Keratinocyte (primary cell): ENCODE data around the gene FOXR1. TPM values are rescaled to one million over a fixed set of nuclear protein-coding genes. Genes with fewer than 3 reads are reported as not detected.

ENCODE experiments used
- DNase-seq: peaks from one replicate; pipeline ENCODE4 v3.0.0-alpha.2; 2011; ENCODE audit warnings: low read depth, missing footprints, low spot score
- FAIRE-seq: peaks from 2 replicates; lab custom pipeline; 2011; peaks lifted over from hg19 to GRCh38; lab: Jason Lieb, UNC
- H2AFZ ChIP-seq: 2 replicates; pipeline ENCODE4 v1.6.0; 2012; ENCODE audit warnings: low read length, control low read depth, inconsistent platforms; ENCODE audit not compliant: control insufficient read depth
- H3K27ac ChIP-seq: 2 replicates; pipeline ENCODE4 v1.5.1; 2011; ENCODE audit warnings: low read length; ENCODE audit not compliant: control insufficient read depth, insufficient read depth
- H3K27me3 ChIP-seq: 3 replicates; pipeline ENCODE4 v1.6.0; 2011; ENCODE audit warnings: low read length; ENCODE audit not compliant: control insufficient read depth, insufficient read depth; ENCODE audit errors: extremely low read depth
- H3K36me3 ChIP-seq, 2 experiments: 2 replicates in 1 of 2; 3 replicates in 1 of 2; pipeline ENCODE4 v1.5.1; 2011; ENCODE audit warnings: low read length in 2 of 2, mild to moderate bottlenecking in 1 of 2; ENCODE audit not compliant: control insufficient read depth in 2 of 2, insufficient read depth in 2 of 2; ENCODE audit errors: extremely low read depth in 1 of 2
- H3K4me1 ChIP-seq: 3 replicates; pipeline ENCODE4 v1.5.1; 2011; ENCODE audit warnings: low read length; ENCODE audit not compliant: control insufficient read depth, insufficient read depth; ENCODE audit errors: extremely low read depth
- H3K4me2 ChIP-seq: 3 replicates; pipeline ENCODE4 v1.6.0; 2011; ENCODE audit warnings: low read depth, low read length; ENCODE audit not compliant: control insufficient read depth, insufficient read depth; ENCODE audit errors: extremely low read depth
- H3K4me3 ChIP-seq, 3 experiments: fragments of 200-600 bp in 1 of 3; sonication (generic) in 1 of 3; 2 replicates in 2 of 3; 3 replicates in 1 of 3; pipeline ENCODE4 v1.5.1; 2011 to 2016; ENCODE audit warnings: low read length in 3 of 3, mild to moderate bottlenecking in 3 of 3, control low read depth in 2 of 3, inconsistent platforms in 1 of 3, low read depth in 1 of 3, mixed read lengths in 1 of 3, mixed run types in 1 of 3, moderate library complexity in 1 of 3; ENCODE audit not compliant: control insufficient read depth in 2 of 3, insufficient read depth in 2 of 3; ENCODE audit errors: extremely low read depth in 1 of 3
- H3K79me2 ChIP-seq: 2 replicates; pipeline ENCODE4 v1.6.0; 2012; ENCODE audit warnings: low read length; ENCODE audit not compliant: control insufficient read depth, insufficient read depth
- H3K9ac ChIP-seq: 3 replicates; pipeline ENCODE4 v1.6.0; 2011; ENCODE audit warnings: low read length; ENCODE audit not compliant: control insufficient read depth, insufficient read depth; ENCODE audit errors: extremely low read depth
- H3K9me1 ChIP-seq: 3 replicates; pipeline ENCODE4 v1.6.0; 2011; ENCODE audit warnings: low read length; ENCODE audit not compliant: control insufficient read depth, insufficient read depth; ENCODE audit errors: extremely low read depth
- H3K9me3 ChIP-seq: 2 replicates; pipeline ENCODE4 v1.5.1; 2012; ENCODE audit warnings: low read depth, low read length; ENCODE audit not compliant: control insufficient read depth
- H4K20me1 ChIP-seq: 3 replicates; pipeline ENCODE4 v1.6.0; 2011; ENCODE audit warnings: low read length; ENCODE audit not compliant: control insufficient read depth, insufficient read depth; ENCODE audit errors: extremely low read depth
- CTCF ChIP-seq, 3 experiments: IDR thresholded peaks in 1 of 3; conservative IDR thresholded peaks in 1 of 3; optimal IDR thresholded peaks in 1 of 3; 2 replicates in 2 of 3; 3 replicates in 1 of 3; pipeline versions ENCODE3 to v1.5.1; 2011; ENCODE audit warnings: low read length in 3 of 3, mild to moderate bottlenecking in 3 of 3, moderate library complexity in 2 of 3, control low read depth in 1 of 3, inconsistent platforms in 1 of 3; ENCODE audit not compliant: insufficient read depth in 2 of 3; ENCODE audit errors: extremely low read depth in 1 of 3
- EZH2 ChIP-seq: IDR thresholded peaks from one replicate; pipeline ENCODE4 v1.6.1; 2012; ENCODE audit warnings: inconsistent platforms, mild to moderate bottlenecking, low read length, moderate library complexity
- dilution Hi-C: fragments of 300-500 bp; cut with MboI; formaldehyde crosslinking; loops from one replicate; pipeline ENCODE4 v1.7.0; 2020; ENCODE audit warnings: low sequenced_read_pairs; ENCODE audit not compliant: extremely low pct_ligation_motif_present
- polyA plus RNA-seq, 5 experiments: library from polyadenylated mRNA; depleted of rRNA in 3 of 5; stranded (reverse) in 3 of 5; stranded (forward) in 1 of 5; unstranded in 1 of 5; fragments of >200 nt; gene quantifications; 1 replicate in 1 of 5; 2 replicates in 3 of 5; 3 replicates in 1 of 5; pipeline versions ENCODE4 v1.2.1 to v1.2.3, GENCODE V29; 2011 to 2012; ENCODE audit warnings: missing spikeins in 2 of 5, low read depth in 1 of 5, low replicate concordance in 1 of 5

Gene FOXR1
- polyA plus RNA-seq, 1 donor (not counting 4 experiments of a cell fraction or from before 2014, with no cell fraction given), result not detected

DNA sequence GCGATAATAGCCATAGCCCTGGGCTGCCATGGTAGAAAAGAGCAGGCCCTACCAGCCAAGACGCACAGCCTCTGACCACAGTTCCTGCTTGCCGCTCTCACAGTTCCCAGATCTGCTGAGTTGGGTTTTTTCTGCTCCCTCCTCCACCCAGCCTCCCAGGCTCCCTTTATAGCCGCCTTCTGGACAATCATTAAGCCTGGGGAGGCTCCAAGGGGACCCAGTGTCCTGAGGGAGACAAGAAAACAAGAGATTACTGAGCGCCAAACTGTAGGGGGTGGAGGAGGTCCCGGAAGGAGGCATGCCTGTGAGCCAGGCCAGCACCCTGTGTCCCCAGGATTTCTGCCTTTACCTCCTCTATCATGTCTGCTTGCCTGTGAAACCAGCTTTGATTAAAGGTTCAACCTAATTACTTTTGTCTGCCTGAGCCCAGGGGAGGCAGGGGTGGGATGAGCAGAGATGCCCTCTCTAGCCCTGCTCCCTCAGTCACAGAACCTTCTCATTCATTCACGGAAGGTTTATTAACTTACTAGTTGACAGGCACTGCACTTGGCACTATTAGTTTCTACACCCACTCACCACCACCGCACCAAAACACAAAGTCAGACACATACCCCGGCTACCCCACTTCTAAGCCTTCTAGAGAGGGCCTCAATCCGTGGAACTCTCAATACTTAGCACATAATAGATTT lies 57.9 kb downstream of the FOXR1 start:
- DNase-seq (no peak), FAIRE-seq (no peak)
- Histone ChIP-seq H3K27me3 (no peaks in the 10 kb centered on the region), H4K20me1 (no peaks in the 10 kb centered on the region), H3K27ac (peak overlapping the region; percentile 78), H3K4me1 (peaks cover 14% of the 10 kb centered on the region), H3K79me2 (peaks cover 9% of the 10 kb centered on the region), H3K9me3 (no peaks in the 10 kb centered on the region), H3K36me3 (peaks cover 18 to 25% of the 10 kb centered on the region in 2 experiments), H3K4me2 (peak overlapping the region; percentile 95), H3K9me1 (no peaks in the 10 kb centered on the region), H3K9ac (peak overlapping the region; percentile 86), H2AFZ (peak overlapping the region; percentile 66), H3K4me3 (peak overlapping the region; percentile 54 to 86 (median 84))
- TF ChIP-seq CTCF (optimal IDR thresholded peaks at IDR 0.05 in 1 of 3, IDR thresholded peaks at IDR 0.05 in 1 of 3, conservative IDR thresholded peaks at IDR 0.05 in 1 of 3; ENCODE audit: extremely low read depth in 1 of 3, insufficient read depth in 2 of 3, low read length in 3 of 3) (no peak), EZH2 (no peak)
- dilution Hi-C loops, result no loop called here

DNA sequence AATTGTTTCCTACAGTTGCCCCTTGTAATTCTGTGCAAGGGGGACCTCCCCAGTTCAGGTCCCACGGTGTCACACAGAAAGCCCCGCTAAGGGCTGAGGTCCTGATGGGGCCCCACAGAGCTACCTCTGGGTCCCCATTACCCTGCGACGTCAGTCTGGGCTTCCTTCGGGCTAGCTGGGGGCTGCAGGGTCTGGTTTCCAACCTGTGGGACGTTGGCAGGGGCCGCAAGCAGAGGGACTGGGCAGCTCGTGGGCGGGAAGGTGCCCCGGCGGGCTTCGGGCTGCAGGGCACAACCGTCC lies 58.4 kb downstream of the FOXR1 start:
- no peak for DNase-seq
- peaks cover 16 to 22% of the 10 kb centered on the region in 2 experiments for H3K36me3 ChIP-seq
- H2AFZ ChIP-seq, result peak overlapping the region; percentile 21
- TF ChIP-seq EZH2 (no peak), CTCF (optimal IDR thresholded peaks at IDR 0.05 in 1 of 3, IDR thresholded peaks at IDR 0.05 in 1 of 3, conservative IDR thresholded peaks at IDR 0.05 in 1 of 3; ENCODE audit: extremely low read depth in 1 of 3, insufficient read depth in 2 of 3, low read length in 3 of 3) (no peak)
- dilution Hi-C loops, result no loop called here
- H4K20me1 ChIP-seq, result no peaks in the 10 kb centered on the region
- H3K27me3 ChIP-seq, result no peaks in the 10 kb centered on the region
- peaks cover 9% of the 10 kb centered on the region for H3K79me2 ChIP-seq
- peak overlapping the region; percentile 78 for H3K27ac ChIP-seq
- H3K4me2 ChIP-seq, result peak overlapping the region; percentile 95
- no peaks in the 10 kb centered on the region for H3K9me1 ChIP-seq
- no peak for FAIRE-seq
- peak overlapping the region; percentile 54 to 86 (median 84) for H3K4me3 ChIP-seq
- peaks cover 14% of the 10 kb centered on the region for H3K4me1 ChIP-seq
- no peaks in the 10 kb centered on the region for H3K9me3 ChIP-seq
- peak overlapping the region; percentile 86 for H3K9ac ChIP-seq
